ENCODE results near the gene RNF7. TPM values are rescaled to one million over a fixed set of nuclear protein-coding genes. Genes with fewer than 3 reads are reported as not detected.

RNF7 gene
- total and polyA plus RNA-seq, 9 of the 15 experiments (the other 6 are each of a cell fraction or from before 2014, with no cell fraction given): 38.8 to 133 (median 80.5) TPM

GRCh38 chr3:141773676-141774075 is 35.6 kb downstream of the RNF7 start:
- no peaks in the 10 kb centered on the region for H4K20me1 ChIP-seq (replicated peaks; ENCODE audit: control insufficient read depth, insufficient read depth, low read length)
- FAIRE-seq (no peak), ATAC-seq (no peak), DNase-seq (ENCODE audit: extremely low read depth in 1 of 4, low spot score in 3 of 4) (no peak)
- no peak overlapping the region for H3K9ac ChIP-seq (ENCODE audit: insufficient read depth in 1 of 2, low read depth in 2 of 2, low read length in 2 of 2)
- H3K4me2 ChIP-seq (ENCODE audit: insufficient read depth, low read length): no peak overlapping the region
- ChIA-PET CTCF (ENCODE audit: low intra/inter-chr PET ratio) (no interaction called here), POLR2A (interaction anchor here (0.9 to 1.5 kb wide), 3 partner anchors 8 to 15 kb away, joined by 3 to 6 read pairs (median 4); no protein-coding TSS in a partner anchor)
- no peak overlapping the region for H2AFZ ChIP-seq (ENCODE audit: low read depth, low read length)
- H3K4me3 ChIP-seq: no peak overlapping the region
- H3K9me3 ChIP-seq (replicated peaks; ENCODE audit: control insufficient read depth, insufficient read depth, low read depth, low read length): no peaks in the 10 kb centered on the region
- H3K27ac ChIP-seq (ENCODE audit: extremely low read depth, low read depth, low read length): no peak overlapping the region
- intact Hi-C loops (cut with micrococcal nuclease) (no loop called here), in situ Hi-C loops (cut with MboI) (no loop called here)
- H3K9me1 ChIP-seq (ENCODE audit: control insufficient read depth, insufficient read depth, low read length): no peaks in the 10 kb centered on the region
- H3K27me3 ChIP-seq (ENCODE audit: control insufficient read depth in 2 of 2, insufficient read depth in 2 of 2, low read length in 2 of 2): no peaks in the 10 kb centered on the region
- WGBS (ENCODE audit: insufficient coverage, low coverage, missing lambda C conversion rate): 72% methylated on average over 6 of the region's 6 CpGs
- H3K79me2 ChIP-seq (ENCODE audit: control insufficient read depth, insufficient read depth, low read length): no peaks in the 10 kb centered on the region
- BruUV-seq (replicated peaks): no TSS peak
- peaks cover 3 to 6% of the 10 kb centered on the region in 2 experiments; a peak in 3 of 5 replicates for H3K4me1 ChIP-seq (replicated peaks in 1 of 2; ENCODE audit: control insufficient read depth in 2 of 2, insufficient read depth in 2 of 2, low read length in 2 of 2)
- H3K36me3 ChIP-seq (ENCODE audit: control insufficient read depth, insufficient read depth, low read length): no peaks in the 10 kb centered on the region
- no peak for TF ChIP-seq POLR3G (IDR thresholded peaks at IDR 0.05; ENCODE audit: extremely low read depth, insufficient read length, insufficient replicate concordance)
- TF ChIP-seq SPI1 (IDR thresholded peaks at IDR 0.05; ENCODE audit: borderline replicate concordance, low read depth, low read length): no peak
- TF ChIP-seq RCOR1 (IDR thresholded peaks at IDR 0.05; ENCODE audit: borderline replicate concordance in 1 of 2, low read depth in 2 of 2, low read length in 2 of 2): 0 out of 4 replicates have a peak, but pooled peaks of 1 of the 2 experiments have one; percentile 6
- TF ChIP-seq BCOR (IDR thresholded peaks at IDR 0.05): peak; percentile 83
- TF ChIP-seq SLC30A9 (CRISPR knock-in tag; IDR thresholded peaks at IDR 0.05): no peak
- TF ChIP-seq TEAD1 (CRISPR knock-in tag; IDR thresholded peaks at IDR 0.05): no peak
- no peak for TF ChIP-seq MBD2 (IDR thresholded peaks at IDR 0.05; ENCODE audit: borderline replicate concordance, low read depth)
- no peak for TF ChIP-seq ZNF584 (CRISPR knock-in tag; IDR thresholded peaks at IDR 0.05; ENCODE audit: low read depth)
- TF ChIP-seq, protein P1, sequence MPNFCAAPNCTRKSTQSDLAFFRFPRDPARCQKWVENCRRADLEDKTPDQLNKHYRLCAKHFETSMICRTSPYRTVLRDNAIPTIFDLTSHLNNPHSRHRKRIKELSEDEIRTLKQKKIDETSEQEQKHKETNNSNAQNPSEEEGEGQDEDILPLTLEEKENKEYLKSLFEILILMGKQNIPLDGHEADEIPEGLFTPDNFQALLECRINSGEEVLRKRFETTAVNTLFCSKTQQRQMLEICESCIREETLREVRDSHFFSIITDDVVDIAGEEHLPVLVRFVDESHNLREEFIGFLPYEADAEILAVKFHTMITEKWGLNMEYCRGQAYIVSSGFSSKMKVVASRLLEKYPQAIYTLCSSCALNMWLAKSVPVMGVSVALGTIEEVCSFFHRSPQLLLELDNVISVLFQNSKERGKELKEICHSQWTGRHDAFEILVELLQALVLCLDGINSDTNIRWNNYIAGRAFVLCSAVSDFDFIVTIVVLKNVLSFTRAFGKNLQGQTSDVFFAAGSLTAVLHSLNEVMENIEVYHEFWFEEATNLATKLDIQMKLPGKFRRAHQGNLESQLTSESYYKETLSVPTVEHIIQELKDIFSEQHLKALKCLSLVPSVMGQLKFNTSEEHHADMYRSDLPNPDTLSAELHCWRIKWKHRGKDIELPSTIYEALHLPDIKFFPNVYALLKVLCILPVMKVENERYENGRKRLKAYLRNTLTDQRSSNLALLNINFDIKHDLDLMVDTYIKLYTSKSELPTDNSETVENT (CRISPR knock-in tag; IDR thresholded peaks at IDR 0.05): no peak
- no peak for TF ChIP-seq CUX1 (CRISPR knock-in tag; IDR thresholded peaks at IDR 0.05)
- no peak for TF ChIP-seq GABPB2 (CRISPR knock-in tag; conservative IDR thresholded peaks at IDR 0.05)
- no peak for TF ChIP-seq SP1 (CRISPR knock-in tag; IDR thresholded peaks at IDR 0.05)
- no peak for TF ChIP-seq ZSCAN29 (IDR thresholded peaks at IDR 0.05)
- no peak for TF ChIP-seq ZBTB49 (CRISPR knock-in tag; IDR thresholded peaks at IDR 0.05; ENCODE audit: borderline replicate concordance)

Data from K562 (cell line).